WTC11 (cell line): Measurements from ENCODE around the gene CHRM2. TPM values are rescaled to one million over a fixed set of nuclear protein-coding genes. Genes with fewer than 3 reads are reported as not detected.

Experiments
- ATAC-seq: fragments of 200-7000 bp; cut with Tn5 transposase; 2 replicates; pipeline ENCODE4 v1.10.0; 2021; ENCODE audit warnings: mild to moderate bottlenecking, moderate library complexity
- CTCF ChIA-PET: fragments of 300-600 bp; sonication (Branson Sonifier 250); formaldehyde crosslinking; loops from one replicate; lab custom pipeline; 2021; ENCODE audit warnings: antibody characterized with exemption; lab: Charles Lee
- POLR2A ChIA-PET: fragments of 350-600 bp; sonication (Branson Sonifier 250); formaldehyde crosslinking; loops from one replicate; lab custom pipeline; 2021; ENCODE audit warnings: antibody characterized with exemption; lab: Charles Lee
- DNase-seq: peaks from one replicate; pipeline ENCODE4 v3.0.0; 2021; ENCODE audit warnings: low spot score
- H3K27ac Mint-ChIP-seq: 2 replicates; pipeline ENCODE4 v1.8.0; 2021; ENCODE audit warnings: mixed read lengths
- H3K27me3 Mint-ChIP-seq: 2 replicates; pipeline ENCODE4 v1.8.0; 2021; ENCODE audit warnings: low read depth, mild to moderate bottlenecking, moderate library complexity, mixed read lengths
- H3K36me3 Mint-ChIP-seq: 2 replicates; pipeline ENCODE4 v1.8.0; 2021; ENCODE audit warnings: mixed read lengths
- H3K4me1 Mint-ChIP-seq: 2 replicates; pipeline ENCODE4 v1.8.0; 2022; ENCODE audit warnings: mixed read lengths
- H3K4me3 Mint-ChIP-seq: 2 replicates; pipeline ENCODE4 v1.8.0; 2021; ENCODE audit warnings: mild to moderate bottlenecking, moderate library complexity, mixed read lengths
- H3K9me3 Mint-ChIP-seq: 2 replicates; pipeline ENCODE4 v1.8.0; 2021; ENCODE audit warnings: mixed read lengths
- ARID4B ChIP-seq: sonication (generic); formaldehyde crosslinking; IDR thresholded peaks from 2 replicates; pipeline ENCODE4 v1.8.0; 2023; ENCODE audit warnings: missing genetic modification reagents, mild to moderate bottlenecking, borderline replicate concordance
- ATF3 ChIP-seq: sonication (generic); formaldehyde crosslinking; conservative IDR thresholded peaks from 2 replicates; pipeline ENCODE4 v1.8.1; 2022; ENCODE audit warnings: mild to moderate bottlenecking, missing genetic modification reagents
- CBFB ChIP-seq: sonication (generic); formaldehyde crosslinking; IDR thresholded peaks from 2 replicates; pipeline ENCODE4 v1.8.1; 2022; ENCODE audit warnings: mild to moderate bottlenecking, low read depth, missing genetic modification reagents
- FOXJ3 ChIP-seq: sonication (generic); formaldehyde crosslinking; IDR thresholded peaks from 2 replicates; pipeline ENCODE4 v1.9.0; 2021; ENCODE audit warnings: missing genetic modification reagents, mild to moderate bottlenecking, borderline replicate concordance
- MXD4 ChIP-seq: fragments of 250-450 bp; sonication (Bioruptor Pico); IDR thresholded peaks from 2 replicates; pipeline ENCODE4 v1.8.0; 2021; ENCODE audit warnings: mild to moderate bottlenecking, moderate library complexity, borderline replicate concordance
- TCF7 ChIP-seq: sonication (generic); formaldehyde crosslinking; IDR thresholded peaks from 2 replicates; pipeline ENCODE4 v1.8.0; 2022; ENCODE audit warnings: mild to moderate bottlenecking, low read depth, missing genetic modification reagents, moderate library complexity
- ZNF138 ChIP-seq: sonication (generic); formaldehyde crosslinking; conservative IDR thresholded peaks from 2 replicates; pipeline ENCODE4 v1.8.1; 2022; ENCODE audit warnings: mild to moderate bottlenecking, moderate library complexity, missing genetic modification reagents
- ZNF263 ChIP-seq: sonication (generic); formaldehyde crosslinking; IDR thresholded peaks from 2 replicates; pipeline ENCODE4 v1.8.1; 2022; ENCODE audit warnings: low read depth, mild to moderate bottlenecking, moderate library complexity, missing genetic modification reagents
- ZNF425 ChIP-seq: fragments of 250-450 bp; sonication (Bioruptor Pico); conservative IDR thresholded peaks from 2 replicates; pipeline ENCODE4 v1.9.0; 2021; ENCODE audit warnings: mild to moderate bottlenecking
- ZNF671 ChIP-seq: fragments of 250-450 bp; sonication (Bioruptor Pico); IDR thresholded peaks from 2 replicates; pipeline ENCODE4 v1.8.0; 2021; ENCODE audit warnings: mild to moderate bottlenecking
- ZSCAN18 ChIP-seq: fragments of 250-450 bp; sonication (Bioruptor Pico); IDR thresholded peaks from 2 replicates; pipeline ENCODE4 v2.1.2; 2022; ENCODE audit warnings: mild to moderate bottlenecking, moderate library complexity
- total RNA-seq: library from RNA; stranded (reverse); gene quantifications from 3 replicates; pipeline ENCODE4 v1.2.3, GENCODE V29; 2021
- TF ChIP-seq, protein P1 (sequence below): sonication (generic); formaldehyde crosslinking; IDR thresholded peaks from 2 replicates; pipeline ENCODE4 v1.8.1; 2023; ENCODE audit warnings: mild to moderate bottlenecking, missing genetic modification reagents, moderate library complexity
- TF ChIP-seq, protein P2 (sequence below): sonication (generic); formaldehyde crosslinking; IDR thresholded peaks from 2 replicates; pipeline ENCODE4 v1.8.0; 2022; ENCODE audit warnings: mild to moderate bottlenecking, missing genetic modification reagents
- TF ChIP-seq, protein P3 (sequence below): sonication (generic); formaldehyde crosslinking; IDR thresholded peaks from 2 replicates; pipeline ENCODE4 v1.8.1; 2023; ENCODE audit warnings: mild to moderate bottlenecking, missing genetic modification reagents
- TF ChIP-seq, protein P4 (sequence below): fragments of 250-450 bp; sonication (Bioruptor Pico); IDR thresholded peaks from 2 replicates; pipeline ENCODE4 v1.9.0; 2021; ENCODE audit warnings: mild to moderate bottlenecking, borderline replicate concordance
- TF ChIP-seq, protein P5 (sequence below): fragments of 250-450 bp; sonication (Bioruptor Pico); IDR thresholded peaks from 2 replicates; pipeline ENCODE4 v1.8.0; 2021; ENCODE audit warnings: mild to moderate bottlenecking

CHRM2 gene
- total RNA-seq, 1 experiment from 2014 or later: 0.15 TPM

GRCh38 chr7:136950331-136950730 lies 81.9 kb downstream of the CHRM2 start:
- TF ChIP-seq, protein P1, sequence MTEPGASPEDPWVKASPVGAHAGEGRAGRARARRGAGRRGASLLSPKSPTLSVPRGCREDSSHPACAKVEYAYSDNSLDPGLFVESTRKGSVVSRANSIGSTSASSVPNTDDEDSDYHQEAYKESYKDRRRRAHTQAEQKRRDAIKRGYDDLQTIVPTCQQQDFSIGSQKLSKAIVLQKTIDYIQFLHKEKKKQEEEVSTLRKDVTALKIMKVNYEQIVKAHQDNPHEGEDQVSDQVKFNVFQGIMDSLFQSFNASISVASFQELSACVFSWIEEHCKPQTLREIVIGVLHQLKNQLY (CRISPR knock-in tag): no peak
- TF ChIP-seq ZNF671 (CRISPR knock-in tag) (no peak), ZNF263 (CRISPR knock-in tag) (no peak), MXD4 (no peak), FOXJ3 (CRISPR knock-in tag) (no peak), ARID4B (CRISPR knock-in tag) (no peak), ZNF138 (CRISPR knock-in tag) (no peak), TCF7 (CRISPR knock-in tag) (no peak), ATF3 (no peak), CBFB (CRISPR knock-in tag) (no peak), ZSCAN18 (CRISPR knock-in tag) (no peak), ZNF425 (CRISPR knock-in tag) (no peak)
- TF ChIP-seq, protein P2, sequence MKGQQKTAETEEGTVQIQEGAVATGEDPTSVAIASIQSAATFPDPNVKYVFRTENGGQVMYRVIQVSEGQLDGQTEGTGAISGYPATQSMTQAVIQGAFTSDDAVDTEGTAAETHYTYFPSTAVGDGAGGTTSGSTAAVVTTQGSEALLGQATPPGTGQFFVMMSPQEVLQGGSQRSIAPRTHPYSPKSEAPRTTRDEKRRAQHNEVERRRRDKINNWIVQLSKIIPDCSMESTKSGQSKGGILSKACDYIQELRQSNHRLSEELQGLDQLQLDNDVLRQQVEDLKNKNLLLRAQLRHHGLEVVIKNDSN (CRISPR knock-in tag): no peak
- TF ChIP-seq, protein P3, sequence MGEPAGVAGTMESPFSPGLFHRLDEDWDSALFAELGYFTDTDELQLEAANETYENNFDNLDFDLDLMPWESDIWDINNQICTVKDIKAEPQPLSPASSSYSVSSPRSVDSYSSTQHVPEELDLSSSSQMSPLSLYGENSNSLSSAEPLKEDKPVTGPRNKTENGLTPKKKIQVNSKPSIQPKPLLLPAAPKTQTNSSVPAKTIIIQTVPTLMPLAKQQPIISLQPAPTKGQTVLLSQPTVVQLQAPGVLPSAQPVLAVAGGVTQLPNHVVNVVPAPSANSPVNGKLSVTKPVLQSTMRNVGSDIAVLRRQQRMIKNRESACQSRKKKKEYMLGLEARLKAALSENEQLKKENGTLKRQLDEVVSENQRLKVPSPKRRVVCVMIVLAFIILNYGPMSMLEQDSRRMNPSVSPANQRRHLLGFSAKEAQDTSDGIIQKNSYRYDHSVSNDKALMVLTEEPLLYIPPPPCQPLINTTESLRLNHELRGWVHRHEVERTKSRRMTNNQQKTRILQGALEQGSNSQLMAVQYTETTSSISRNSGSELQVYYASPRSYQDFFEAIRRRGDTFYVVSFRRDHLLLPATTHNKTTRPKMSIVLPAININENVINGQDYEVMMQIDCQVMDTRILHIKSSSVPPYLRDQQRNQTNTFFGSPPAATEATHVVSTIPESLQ (CRISPR knock-in tag): no peak
- TF ChIP-seq, protein P4, sequence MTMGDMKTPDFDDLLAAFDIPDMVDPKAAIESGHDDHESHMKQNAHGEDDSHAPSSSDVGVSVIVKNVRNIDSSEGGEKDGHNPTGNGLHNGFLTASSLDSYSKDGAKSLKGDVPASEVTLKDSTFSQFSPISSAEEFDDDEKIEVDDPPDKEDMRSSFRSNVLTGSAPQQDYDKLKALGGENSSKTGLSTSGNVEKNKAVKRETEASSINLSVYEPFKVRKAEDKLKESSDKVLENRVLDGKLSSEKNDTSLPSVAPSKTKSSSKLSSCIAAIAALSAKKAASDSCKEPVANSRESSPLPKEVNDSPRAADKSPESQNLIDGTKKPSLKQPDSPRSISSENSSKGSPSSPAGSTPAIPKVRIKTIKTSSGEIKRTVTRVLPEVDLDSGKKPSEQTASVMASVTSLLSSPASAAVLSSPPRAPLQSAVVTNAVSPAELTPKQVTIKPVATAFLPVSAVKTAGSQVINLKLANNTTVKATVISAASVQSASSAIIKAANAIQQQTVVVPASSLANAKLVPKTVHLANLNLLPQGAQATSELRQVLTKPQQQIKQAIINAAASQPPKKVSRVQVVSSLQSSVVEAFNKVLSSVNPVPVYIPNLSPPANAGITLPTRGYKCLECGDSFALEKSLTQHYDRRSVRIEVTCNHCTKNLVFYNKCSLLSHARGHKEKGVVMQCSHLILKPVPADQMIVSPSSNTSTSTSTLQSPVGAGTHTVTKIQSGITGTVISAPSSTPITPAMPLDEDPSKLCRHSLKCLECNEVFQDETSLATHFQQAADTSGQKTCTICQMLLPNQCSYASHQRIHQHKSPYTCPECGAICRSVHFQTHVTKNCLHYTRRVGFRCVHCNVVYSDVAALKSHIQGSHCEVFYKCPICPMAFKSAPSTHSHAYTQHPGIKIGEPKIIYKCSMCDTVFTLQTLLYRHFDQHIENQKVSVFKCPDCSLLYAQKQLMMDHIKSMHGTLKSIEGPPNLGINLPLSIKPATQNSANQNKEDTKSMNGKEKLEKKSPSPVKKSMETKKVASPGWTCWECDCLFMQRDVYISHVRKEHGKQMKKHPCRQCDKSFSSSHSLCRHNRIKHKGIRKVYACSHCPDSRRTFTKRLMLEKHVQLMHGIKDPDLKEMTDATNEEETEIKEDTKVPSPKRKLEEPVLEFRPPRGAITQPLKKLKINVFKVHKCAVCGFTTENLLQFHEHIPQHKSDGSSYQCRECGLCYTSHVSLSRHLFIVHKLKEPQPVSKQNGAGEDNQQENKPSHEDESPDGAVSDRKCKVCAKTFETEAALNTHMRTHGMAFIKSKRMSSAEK (CRISPR knock-in tag): no peak
- TF ChIP-seq, protein P5, sequence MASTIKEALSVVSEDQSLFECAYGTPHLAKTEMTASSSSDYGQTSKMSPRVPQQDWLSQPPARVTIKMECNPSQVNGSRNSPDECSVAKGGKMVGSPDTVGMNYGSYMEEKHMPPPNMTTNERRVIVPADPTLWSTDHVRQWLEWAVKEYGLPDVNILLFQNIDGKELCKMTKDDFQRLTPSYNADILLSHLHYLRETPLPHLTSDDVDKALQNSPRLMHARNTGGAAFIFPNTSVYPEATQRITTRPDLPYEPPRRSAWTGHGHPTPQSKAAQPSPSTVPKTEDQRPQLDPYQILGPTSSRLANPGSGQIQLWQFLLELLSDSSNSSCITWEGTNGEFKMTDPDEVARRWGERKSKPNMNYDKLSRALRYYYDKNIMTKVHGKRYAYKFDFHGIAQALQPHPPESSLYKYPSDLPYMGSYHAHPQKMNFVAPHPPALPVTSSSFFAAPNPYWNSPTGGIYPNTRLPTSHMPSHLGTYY (CRISPR knock-in tag): no peak
- DNase-seq (no peak), ATAC-seq (no peak)
- Mint-ChIP-seq H3K27me3 (no peaks in the 10 kb centered on the region), H3K4me3 (no peak overlapping the region), H3K27ac (no peak overlapping the region), H3K36me3 (no peaks in the 10 kb centered on the region), H3K9me3 (peaks cover 8% of the 10 kb centered on the region), H3K4me1 (no peaks in the 10 kb centered on the region)
- CTCF ChIA-PET: no interaction called here
- POLR2A ChIA-PET: no interaction called here
